Heart left ventricle (tissue), 13 donors: Measurements from ENCODE around the gene SEMA5B.

Source experiments
- POLR2A ChIP-seq, 2 donors: fragments of 450-650 bp; IDR thresholded peaks; one replicate each; pipeline ENCODE4 v1.6.1; 2017; ENCODE audit warnings: antibody characterized with exemption in 2 of 2, mild to moderate bottlenecking in 2 of 2, moderate library complexity in 2 of 2
- TF ChIP-seq, protein P1 (sequence below), 12 donors: fragments of 200-600 bp; sonication (generic) in 4 of 12; IDR thresholded peaks; one replicate each; pipeline versions ENCODE4 v1.5.0 to v1.8.0; 2018 to 2022; ENCODE audit warnings: antibody characterized with exemption in 12 of 12, mild to moderate bottlenecking in 5 of 12
- donor health status: ischemic (EF 13 %, LVEDD 7.1; RV severe dilation, severe dysfunction).
- donor health status: DM: no; HTN: yes; CAD: no.
- donor health status: DM: no; HTN: no; CAD: no.
- donor health status: ischemic (EF 25% LVEDD 6.9; RV normal size, moderate dysfunction).
- donor health status: ischemic (EF 25% LVEDD 5.7; RV mildly dilated, moderate dysfunction).
- donor health status: ischemic (EF 35%, LVEDD 5.7; RV mildly dilated, moderate dysfunction).
- donor health status: nonischemic (EF 11% LVEDD 7.7; RV severe dilation, severe dysfunction).
- donor health status: DM: yes; HTN: yes; CAD: no.
- donor health status: PGD.
- donor health status: ischemic (EF 29% LVEDD 5.4; RV normal size, mild dysfunction).
- donor health status: nonischemic (EF 23%, LVEDD 6.1; RV moderate dilation, normal function).

DNA sequence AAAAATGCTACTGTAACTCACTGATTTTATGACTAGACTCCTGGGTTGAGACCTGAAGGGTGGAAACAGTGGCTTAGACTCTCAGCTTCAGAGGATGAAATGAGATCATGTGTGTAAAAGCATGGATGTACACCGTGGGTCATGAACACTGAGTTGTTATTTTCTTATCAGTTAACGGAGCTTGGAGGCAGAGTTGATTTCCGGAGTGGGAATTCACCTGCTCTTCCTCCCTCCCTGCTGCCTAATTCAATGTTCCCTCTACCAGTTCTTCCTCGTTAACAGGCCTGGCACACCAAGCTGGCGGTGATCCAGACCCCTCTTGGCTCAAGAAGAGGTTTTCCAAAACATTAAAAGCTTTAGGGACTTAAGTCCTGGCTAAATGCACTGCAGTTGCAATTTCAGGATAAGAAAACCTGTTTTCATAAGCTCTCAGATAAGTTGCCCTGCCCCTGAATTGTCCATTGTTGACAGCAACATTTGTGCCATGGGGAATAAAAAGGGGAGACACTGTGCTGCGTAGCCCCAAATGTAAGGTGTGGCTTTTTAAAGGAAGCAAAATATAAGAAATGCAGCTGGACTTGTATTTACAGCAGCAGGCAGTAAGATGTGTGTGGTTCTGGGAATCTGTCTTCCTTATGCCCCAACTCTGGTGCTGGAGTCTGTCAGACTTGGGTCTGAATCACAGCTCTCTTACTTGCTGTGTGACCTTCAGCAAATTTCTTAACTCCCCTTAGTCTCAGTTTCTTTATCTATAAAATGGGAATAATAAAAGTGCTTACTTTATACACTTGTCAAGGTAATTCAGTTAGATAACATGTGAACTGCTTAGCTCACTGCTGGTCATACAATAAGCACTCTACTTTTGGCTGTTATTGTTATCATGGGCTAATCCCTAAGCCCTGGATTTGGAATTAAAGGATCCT, 49.2 kb upstream of the SEMA5B start:
- TF ChIP-seq, protein P1, sequence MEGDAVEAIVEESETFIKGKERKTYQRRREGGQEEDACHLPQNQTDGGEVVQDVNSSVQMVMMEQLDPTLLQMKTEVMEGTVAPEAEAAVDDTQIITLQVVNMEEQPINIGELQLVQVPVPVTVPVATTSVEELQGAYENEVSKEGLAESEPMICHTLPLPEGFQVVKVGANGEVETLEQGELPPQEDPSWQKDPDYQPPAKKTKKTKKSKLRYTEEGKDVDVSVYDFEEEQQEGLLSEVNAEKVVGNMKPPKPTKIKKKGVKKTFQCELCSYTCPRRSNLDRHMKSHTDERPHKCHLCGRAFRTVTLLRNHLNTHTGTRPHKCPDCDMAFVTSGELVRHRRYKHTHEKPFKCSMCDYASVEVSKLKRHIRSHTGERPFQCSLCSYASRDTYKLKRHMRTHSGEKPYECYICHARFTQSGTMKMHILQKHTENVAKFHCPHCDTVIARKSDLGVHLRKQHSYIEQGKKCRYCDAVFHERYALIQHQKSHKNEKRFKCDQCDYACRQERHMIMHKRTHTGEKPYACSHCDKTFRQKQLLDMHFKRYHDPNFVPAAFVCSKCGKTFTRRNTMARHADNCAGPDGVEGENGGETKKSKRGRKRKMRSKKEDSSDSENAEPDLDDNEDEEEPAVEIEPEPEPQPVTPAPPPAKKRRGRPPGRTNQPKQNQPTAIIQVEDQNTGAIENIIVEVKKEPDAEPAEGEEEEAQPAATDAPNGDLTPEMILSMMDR (IDR thresholded peaks at IDR 0.05): no peak
- TF ChIP-seq POLR2A (IDR thresholded peaks at IDR 0.05): no peak
